Activated CD4-positive, alpha-beta memory T cell treated with anti-CD3 and anti-CD28 coated beads, Interleukin-2, amount 10 ng/mL, durations not matched to agents 7 days and 5 days (primary cell): ENCODE data around the gene BMP4. TPM values are rescaled to one million over a fixed set of nuclear protein-coding genes. Genes with fewer than 3 reads are reported as not detected.
"Not testable (repeated sequence)": the region's sequence is repeated elsewhere in the genome, so short reads cannot be mapped to it uniquely, and the experiment has no call there.

Source experiments
- CTCF ChIA-PET: fragments of 350-600 bp; sonication (Branson Sonifier 250); formaldehyde crosslinking; loops from one replicate; lab custom pipeline; 2021; ENCODE audit warnings: antibody characterized with exemption, inconsistent platforms; lab: Charles Lee
- POLR2A ChIA-PET: fragments of 350-600 bp; sonication (Branson Sonifier 250); formaldehyde crosslinking; loops from one replicate; lab custom pipeline; 2021; ENCODE audit warnings: antibody characterized with exemption; lab: Charles Lee
- DNase-seq: peaks from one replicate; pipeline ENCODE4 v3.0.0-alpha.2; 2020
- H3K27ac Mint-ChIP-seq: one replicate; pipeline ENCODE4 v1.8.0; 2021; ENCODE audit warnings: mild to moderate bottlenecking, mixed read lengths
- H3K27me3 Mint-ChIP-seq: one replicate; pipeline ENCODE4 v1.8.0; 2021; ENCODE audit warnings: mixed read lengths
- H3K36me3 Mint-ChIP-seq: one replicate; pipeline ENCODE4 v1.8.0; 2021; ENCODE audit warnings: low read depth, mixed read lengths
- H3K4me1 Mint-ChIP-seq: one replicate; pipeline ENCODE4 v1.8.0; 2021; ENCODE audit warnings: mixed read lengths
- H3K4me3 Mint-ChIP-seq: one replicate; pipeline ENCODE4 v1.8.0; 2021; ENCODE audit warnings: mild to moderate bottlenecking, mixed read lengths
- H3K9me3 Mint-ChIP-seq: one replicate; pipeline ENCODE4 v1.8.0; 2021; ENCODE audit warnings: mixed read lengths
- total RNA-seq, 2 experiments: library from RNA; stranded (reverse); gene quantifications; one replicate each; pipeline ENCODE4 v1.2.3, GENCODE V29; 2021

BMP4 gene
- total RNA-seq = under 1 TPM; 0.58 to 0.83 TPM

- Mint-ChIP-seq H3K36me3 (no peaks in the 10 kb centered on the region), H3K27ac (no peak within 1 kb of the TSS), H3K27me3 (peaks cover 76% of the 10 kb centered on the region), H3K9me3 (no peaks in the 10 kb centered on the region), H3K4me1 (peaks cover 35% of the 10 kb centered on the region), H3K4me3 (peak within 1 kb of the TSS; percentile 41)
- ChIA-PET POLR2A (no interaction called here), CTCF (no interaction called here)
- DNase-seq = peak; percentile 42
These were observed at the start of gene BMP4 for GRCh38 chr14:53956427-53957201. BMP4 (minus strand) TSS chr14:53956825; CDS start chr14:53952222, 4,603 bp downstream.

- ChIA-PET CTCF (no interaction called here), POLR2A (no interaction called here)
- Mint-ChIP-seq H3K9me3 (peaks cover 2% of the 10 kb centered on the region), H3K27me3 (no peaks in the 10 kb centered on the region), H3K4me3 (no peak overlapping the region), H3K36me3 (no peaks in the 10 kb centered on the region), H3K4me1 (no peaks in the 10 kb centered on the region), H3K27ac (no peak overlapping the region)
- DNase-seq = no peak
These were observed 46.4 kb upstream of the BMP4 start for GRCh38 chr14:54003064-54003463.

- no peaks in the 10 kb centered on the region for H3K4me1 Mint-ChIP-seq
- H3K27me3 Mint-ChIP-seq = no peaks in the 10 kb centered on the region
- H3K27ac Mint-ChIP-seq = no peak overlapping the region
- CTCF ChIA-PET = no interaction called here
- H3K9me3 Mint-ChIP-seq = peaks cover 2% of the 10 kb centered on the region
- no peaks in the 10 kb centered on the region for H3K36me3 Mint-ChIP-seq
- POLR2A ChIA-PET = no interaction called here
- H3K4me3 Mint-ChIP-seq = no peak overlapping the region
- DNase-seq = no peak
These were observed 46.0 kb upstream of the BMP4 start for GRCh38 chr14:54002653-54003052.

- Mint-ChIP-seq H3K36me3 (no peaks in the 10 kb centered on the region), H3K27me3 (no peaks in the 10 kb centered on the region), H3K27ac (no peak overlapping the region), H3K9me3 (no peaks in the 10 kb centered on the region), H3K4me3 (no peak overlapping the region), H3K4me1 (no peaks in the 10 kb centered on the region)
- POLR2A ChIA-PET = no interaction called here
- CTCF ChIA-PET = no interaction called here
- no peak for DNase-seq
These were observed 44.7 kb upstream of the BMP4 start for GRCh38 chr14:54001189-54001878.

GRCh38 chr14:54000341-54000811 lies 43.8 kb upstream of the BMP4 start:
- Mint-ChIP-seq H3K27ac (no peak overlapping the region), H3K4me3 (no peak overlapping the region), H3K9me3 (no peaks in the 10 kb centered on the region), H3K27me3 (no peaks in the 10 kb centered on the region), H3K36me3 (no peaks in the 10 kb centered on the region), H3K4me1 (no peaks in the 10 kb centered on the region)
- CTCF ChIA-PET = no interaction called here
- no peak for DNase-seq
- POLR2A ChIA-PET = no interaction called here

GRCh38 chr14:53999061-53999488 lies 42.5 kb upstream of the BMP4 start:
- no peak overlapping the region for H3K4me3 Mint-ChIP-seq
- no peaks in the 10 kb centered on the region for H3K4me1 Mint-ChIP-seq
- ChIA-PET POLR2A (no interaction called here), CTCF (no interaction called here)
- H3K9me3 Mint-ChIP-seq = no peaks in the 10 kb centered on the region
- H3K36me3 Mint-ChIP-seq = no peaks in the 10 kb centered on the region
- H3K27ac Mint-ChIP-seq = no peak overlapping the region
- no peak for DNase-seq
- no peaks in the 10 kb centered on the region for H3K27me3 Mint-ChIP-seq

GRCh38 chr14:53996041-53996440 lies 39.4 kb upstream of the BMP4 start:
- Mint-ChIP-seq H3K36me3 (no peaks in the 10 kb centered on the region), H3K4me1 (no peaks in the 10 kb centered on the region), H3K9me3 (no peaks in the 10 kb centered on the region), H3K27ac (no peak overlapping the region), H3K27me3 (no peaks in the 10 kb centered on the region), H3K4me3 (no peak overlapping the region)
- CTCF ChIA-PET = no interaction called here
- DNase-seq = no peak
- POLR2A ChIA-PET = no interaction called here

GRCh38 chr14:53993920-53994607 lies 37.4 kb upstream of the BMP4 start:
- Mint-ChIP-seq H3K27me3 (no peaks in the 10 kb centered on the region), H3K9me3 (no peaks in the 10 kb centered on the region), H3K4me3 (no peak overlapping the region), H3K27ac (no peak overlapping the region), H3K4me1 (no peaks in the 10 kb centered on the region), H3K36me3 (no peaks in the 10 kb centered on the region)
- ChIA-PET CTCF (no interaction called here), POLR2A (no interaction called here)
- DNase-seq = no peak

- Mint-ChIP-seq H3K27me3 (no peaks in the 10 kb centered on the region), H3K4me3 (no peak overlapping the region), H3K4me1 (no peaks in the 10 kb centered on the region), H3K9me3 (peaks cover 7% of the 10 kb centered on the region), H3K27ac (no peak overlapping the region), H3K36me3 (no peaks in the 10 kb centered on the region)
- DNase-seq = no peak
- CTCF ChIA-PET = no interaction called here
- POLR2A ChIA-PET = no interaction called here
These were observed 34.4 kb upstream of the BMP4 start for GRCh38 chr14:53990978-53991377.

GRCh38 chr14:53986718-53987117 lies 30.1 kb upstream of the BMP4 start:
- CTCF ChIA-PET = interaction anchor here (0.8 kb wide), 1 partner anchor 18 kb away, joined by 3 read pairs; no protein-coding TSS in a partner anchor
- H3K36me3 Mint-ChIP-seq, DNase-seq, H3K27me3 Mint-ChIP-seq, H3K4me1 Mint-ChIP-seq, POLR2A ChIA-PET, H3K27ac Mint-ChIP-seq, H3K4me3 Mint-ChIP-seq: not testable (repeated sequence)
- peaks cover 19% of the 10 kb centered on the region for H3K9me3 Mint-ChIP-seq

- H3K36me3 Mint-ChIP-seq, H3K4me3 Mint-ChIP-seq, DNase-seq, H3K4me1 Mint-ChIP-seq, CTCF ChIA-PET, H3K27me3 Mint-ChIP-seq, H3K27ac Mint-ChIP-seq, POLR2A ChIA-PET: not testable (repeated sequence)
- peaks cover 19% of the 10 kb centered on the region for H3K9me3 Mint-ChIP-seq
These were observed 28.3 kb upstream of the BMP4 start for GRCh38 chr14:53984958-53985357.

- H3K9me3 Mint-ChIP-seq = peaks cover 19% of the 10 kb centered on the region
These were observed 26.5 kb upstream of the BMP4 start for GRCh38 chr14:53983112-53983511.

GRCh38 chr14:53982546-53982945 lies 25.9 kb upstream of the BMP4 start:
- H3K27me3 Mint-ChIP-seq = no peaks in the 10 kb centered on the region
- no peak overlapping the region for H3K27ac Mint-ChIP-seq
- H3K4me1 Mint-ChIP-seq = no peaks in the 10 kb centered on the region
- H3K36me3 Mint-ChIP-seq = no peaks in the 10 kb centered on the region
- no peak overlapping the region for H3K4me3 Mint-ChIP-seq
- CTCF ChIA-PET = no interaction called here
- H3K9me3 Mint-ChIP-seq = peaks cover 19% of the 10 kb centered on the region
- DNase-seq = no peak
- POLR2A ChIA-PET = no interaction called here

More at GRCh38 chr14:53983112-53983511, 26.5 kb upstream of the BMP4 start:
- Mint-ChIP-seq H3K27ac (no peak overlapping the region), H3K27me3 (no peaks in the 10 kb centered on the region), H3K4me1 (no peaks in the 10 kb centered on the region), H3K36me3 (no peaks in the 10 kb centered on the region), H3K4me3 (no peak overlapping the region)
- ChIA-PET CTCF (no interaction called here), POLR2A (no interaction called here)
- DNase-seq = no peak
